K562 (cell line): ENCODE data around the gene ETS2.

Experiments used
- CEBPB ChIP-seq: fragments of 450-650 bp; IDR thresholded peaks from 2 replicates; pipeline ENCODE4 v1.6.1; 2016; ENCODE audit warnings: missing genetic modification characterization, missing compliant biosample characterization
- KDM1A ChIP-seq, 2 experiments: fragments of 450-650 bp; IDR thresholded peaks; 2 replicates each; pipeline ENCODE4 v1.6.1; 2016; ENCODE audit warnings: mild to moderate bottlenecking in 2 of 2
- NFXL1 ChIP-seq: fragments of 450-650 bp; formaldehyde crosslinking; IDR thresholded peaks from 2 replicates; pipeline ENCODE4 v1.4.0; 2021; ENCODE audit warnings: mild to moderate bottlenecking
- NRF1 ChIP-seq, 2 experiments: fragments of 450-650 bp; IDR thresholded peaks in 1 of 2; conservative IDR thresholded peaks in 1 of 2; 2 replicates each; pipeline ENCODE4 v1.6.1; 2014; ENCODE audit warnings: mild to moderate bottlenecking in 2 of 2
- SNIP1 ChIP-seq: fragments of 450-650 bp; IDR thresholded peaks from 2 replicates; pipeline ENCODE4 v1.7.1; 2017; ENCODE audit warnings: low read depth, mild to moderate bottlenecking
- SOX6 ChIP-seq: fragments of 450-650 bp; IDR thresholded peaks from 2 replicates; pipeline ENCODE4 v1.6.1; 2014; ENCODE audit warnings: mild to moderate bottlenecking
- TF ChIP-seq, protein P1 (sequence below): fragments of 200-800 bp; sonication (Bioruptor generic); IDR thresholded peaks from 2 replicates; pipeline ENCODE4 v1.6.1; 2017; ENCODE audit warnings: missing genetic modification characterization, missing compliant biosample characterization

DNA sequence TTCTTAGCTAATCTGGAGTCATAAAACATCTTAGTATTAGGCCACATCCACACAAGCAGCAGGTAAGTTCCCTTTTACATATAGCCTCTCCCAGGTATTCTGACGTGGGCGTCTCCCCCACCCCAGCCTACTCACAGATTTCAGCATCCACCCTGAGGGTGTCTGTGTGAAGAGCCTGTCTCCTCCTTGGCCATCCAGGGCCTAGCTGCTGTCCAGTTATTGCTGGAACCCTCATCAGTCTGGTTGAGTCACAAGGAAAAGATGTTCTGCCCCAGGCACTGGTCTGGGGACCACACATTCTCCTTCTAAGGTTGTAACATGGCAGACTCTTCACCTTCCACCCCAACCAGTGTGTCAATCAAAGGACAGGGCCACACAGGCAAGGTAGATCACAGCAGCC is 57.6 kb downstream of the ETS2 start:
- no peak for TF ChIP-seq NFXL1 (CRISPR knock-in tag)
- no peak for TF ChIP-seq NRF1 (conservative IDR thresholded peaks at IDR 0.05 in 1 of 2, IDR thresholded peaks at IDR 0.05 in 1 of 2)
- TF ChIP-seq, protein P1, sequence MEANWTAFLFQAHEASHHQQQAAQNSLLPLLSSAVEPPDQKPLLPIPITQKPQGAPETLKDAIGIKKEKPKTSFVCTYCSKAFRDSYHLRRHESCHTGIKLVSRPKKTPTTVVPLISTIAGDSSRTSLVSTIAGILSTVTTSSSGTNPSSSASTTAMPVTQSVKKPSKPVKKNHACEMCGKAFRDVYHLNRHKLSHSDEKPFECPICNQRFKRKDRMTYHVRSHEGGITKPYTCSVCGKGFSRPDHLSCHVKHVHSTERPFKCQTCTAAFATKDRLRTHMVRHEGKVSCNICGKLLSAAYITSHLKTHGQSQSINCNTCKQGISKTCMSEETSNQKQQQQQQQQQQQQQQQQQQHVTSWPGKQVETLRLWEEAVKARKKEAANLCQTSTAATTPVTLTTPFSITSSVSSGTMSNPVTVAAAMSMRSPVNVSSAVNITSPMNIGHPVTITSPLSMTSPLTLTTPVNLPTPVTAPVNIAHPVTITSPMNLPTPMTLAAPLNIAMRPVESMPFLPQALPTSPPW (CRISPR knock-in tag): no peak
- TF ChIP-seq KDM1A (IDR thresholded peaks at IDR 0.05): no peak
- no peak for TF ChIP-seq SNIP1
- no peak for TF ChIP-seq SOX6
- no peak for TF ChIP-seq CEBPB (tag)
